Smooth muscle cell (in vitro differentiated cells): ENCODE data around the gene SIGLEC15. TPM values are rescaled to one million over a fixed set of nuclear protein-coding genes. Genes with fewer than 3 reads are reported as not detected.
"Not testable (repeated sequence)": the region's sequence is repeated elsewhere in the genome, so short reads cannot be mapped to it uniquely, and the experiment has no call there.

Source experiments
- DNase-seq: peaks from one replicate; lab custom pipeline; 2025; ENCODE audit not compliant: unreplicated experiment; lab: John Stamatoyannopoulos, UW
- H2AFZ ChIP-seq: fragments of 200-600 bp; sonication (generic); 2 replicates; pipeline ENCODE4 v1.6.0; 2016; ENCODE audit warnings: antibody characterized with exemption, low read depth, mild to moderate bottlenecking
- H3F3A ChIP-seq: fragments of 200-600 bp; sonication (generic); 2 replicates; pipeline ENCODE4 v1.6.0; 2017; ENCODE audit warnings: antibody characterized with exemption, low read depth
- H3K27ac ChIP-seq: fragments of 200-600 bp; sonication (generic); 2 replicates; pipeline ENCODE4 v1.5.1; 2016; ENCODE audit warnings: low read depth, mild to moderate bottlenecking
- H3K27me3 ChIP-seq: fragments of 200-600 bp; sonication (generic); 2 replicates; pipeline ENCODE4 v1.6.1; 2016; ENCODE audit warnings: low read depth, mild to moderate bottlenecking
- H3K36me3 ChIP-seq: fragments of 200-600 bp; sonication (generic); 2 replicates; pipeline ENCODE4 v1.5.1; 2016; ENCODE audit warnings: low read depth
- H3K4me1 ChIP-seq: fragments of 200-600 bp; sonication (generic); 2 replicates; pipeline ENCODE4 v1.5.1; 2016; ENCODE audit warnings: low read depth
- H3K4me2 ChIP-seq: fragments of 200-600 bp; sonication (generic); 2 replicates; pipeline ENCODE4 v1.6.0; 2016; ENCODE audit warnings: mild to moderate bottlenecking
- H3K4me3 ChIP-seq: fragments of 200-600 bp; sonication (generic); 2 replicates; pipeline ENCODE4 v1.5.1; 2016; ENCODE audit warnings: mild to moderate bottlenecking
- H3K79me2 ChIP-seq: fragments of 200-600 bp; sonication (generic); 2 replicates; pipeline ENCODE4 v1.6.0; 2016; ENCODE audit warnings: low read depth, mild to moderate bottlenecking
- H3K9ac ChIP-seq: fragments of 200-600 bp; sonication (generic); 2 replicates; pipeline ENCODE4 v1.6.0; 2016; ENCODE audit warnings: low read depth
- H3K9me3 ChIP-seq: fragments of 200-600 bp; sonication (generic); replicated peaks from 2 replicates; pipeline ENCODE4 v1.5.1; 2016; ENCODE audit warnings: low read depth
- H4K20me1 ChIP-seq: fragments of 200-600 bp; sonication (generic); 2 replicates; pipeline ENCODE4 v1.6.0; 2016; ENCODE audit warnings: low read depth
- WGBS: methylation state at CpG from one replicate; pipeline ENCODE4 v1.1.7; 2016; ENCODE audit warnings: low lambda C conversion rate; 5-methylcytosine and 5-hydroxymethylcytosine counted together
- polyA plus RNA-seq: library from polyadenylated mRNA; unstranded; fragments of >200 nt; fragmentation: Nextera tagmentation; extraction: Ambion mirVana; gene quantifications from 2 replicates; pipeline ENCODE4 v1.2.1, GENCODE V29; 2016
- total RNA-seq: library from RNA; depleted of rRNA; stranded (reverse); fragments of >200 nt; gene quantifications from 2 replicates; pipeline ENCODE4 v1.2.3, GENCODE V29; 2014
- TF ChIP-seq, protein P1 (sequence below): fragments of 200-600 bp; sonication (generic); IDR thresholded peaks from 2 replicates; pipeline ENCODE4 v1.5.1; 2017; ENCODE audit warnings: borderline replicate concordance, mild to moderate bottlenecking, antibody characterized with exemption; ENCODE audit not compliant: insufficient read depth, poor library complexity, severe bottlenecking

Gene SIGLEC15
- total and polyA plus RNA-seq, 2 experiments from 2014 or later, result 0.58 to 1.4 TPM

DNA sequence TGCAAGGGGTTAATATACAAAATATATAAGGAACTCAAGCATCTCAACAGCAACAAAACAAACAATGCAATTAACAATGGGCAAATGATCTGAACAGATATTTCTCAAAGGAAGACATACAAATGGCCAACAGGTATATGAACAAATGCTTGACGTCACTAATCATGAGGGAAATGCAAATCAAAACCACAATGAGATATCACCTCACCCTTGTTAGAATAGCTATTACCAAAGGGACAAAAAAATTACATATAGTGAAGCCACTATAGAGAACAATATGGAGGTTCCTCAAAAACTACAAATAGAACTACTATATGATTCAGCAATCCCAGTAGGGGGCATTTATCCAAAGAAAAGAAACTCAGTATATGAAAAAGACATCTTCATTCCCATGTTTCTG, 3.8 kb upstream of the SIGLEC15 start:
- Histone ChIP-seq H4K20me1 (no peaks in the 10 kb centered on the region), H3K36me3 (no peaks in the 10 kb centered on the region), H3K9me3 (no peaks in the 10 kb centered on the region), H3F3A (no peaks in the 10 kb centered on the region), H2AFZ (no peak overlapping the region), H3K79me2 (no peaks in the 10 kb centered on the region), H3K27ac (no peak overlapping the region), H3K4me2 (no peak overlapping the region), H3K9ac (no peak overlapping the region), H3K4me3 (no peak overlapping the region), H3K27me3 (no peaks in the 10 kb centered on the region), H3K4me1 (no peaks in the 10 kb centered on the region)
- DNase-seq, result no peak
- TF ChIP-seq, protein P1, sequence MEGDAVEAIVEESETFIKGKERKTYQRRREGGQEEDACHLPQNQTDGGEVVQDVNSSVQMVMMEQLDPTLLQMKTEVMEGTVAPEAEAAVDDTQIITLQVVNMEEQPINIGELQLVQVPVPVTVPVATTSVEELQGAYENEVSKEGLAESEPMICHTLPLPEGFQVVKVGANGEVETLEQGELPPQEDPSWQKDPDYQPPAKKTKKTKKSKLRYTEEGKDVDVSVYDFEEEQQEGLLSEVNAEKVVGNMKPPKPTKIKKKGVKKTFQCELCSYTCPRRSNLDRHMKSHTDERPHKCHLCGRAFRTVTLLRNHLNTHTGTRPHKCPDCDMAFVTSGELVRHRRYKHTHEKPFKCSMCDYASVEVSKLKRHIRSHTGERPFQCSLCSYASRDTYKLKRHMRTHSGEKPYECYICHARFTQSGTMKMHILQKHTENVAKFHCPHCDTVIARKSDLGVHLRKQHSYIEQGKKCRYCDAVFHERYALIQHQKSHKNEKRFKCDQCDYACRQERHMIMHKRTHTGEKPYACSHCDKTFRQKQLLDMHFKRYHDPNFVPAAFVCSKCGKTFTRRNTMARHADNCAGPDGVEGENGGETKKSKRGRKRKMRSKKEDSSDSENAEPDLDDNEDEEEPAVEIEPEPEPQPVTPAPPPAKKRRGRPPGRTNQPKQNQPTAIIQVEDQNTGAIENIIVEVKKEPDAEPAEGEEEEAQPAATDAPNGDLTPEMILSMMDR, result no peak
- WGBS, result 96% methylated on average over 1 of the region's 1 CpG

DNA sequence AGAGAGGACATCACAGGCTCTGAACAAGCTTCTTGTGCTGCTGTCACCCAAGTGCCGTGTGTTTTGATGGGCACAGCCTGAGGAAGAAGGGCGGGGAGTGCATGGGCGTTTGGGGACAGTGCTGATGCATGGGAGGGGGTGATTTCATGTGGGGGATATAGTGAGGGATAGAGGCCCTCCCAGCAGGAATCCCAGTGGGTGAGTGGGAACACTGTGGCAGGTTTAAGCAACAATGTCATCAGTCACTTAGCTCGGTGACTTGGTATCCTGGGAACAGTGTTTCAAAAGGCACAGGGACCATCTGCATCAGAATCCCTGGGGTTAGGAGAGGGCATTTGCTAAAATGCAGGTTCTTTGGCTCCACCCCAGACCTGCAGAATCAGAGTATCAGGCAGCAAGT, 609 bp downstream of the SIGLEC15 start:
- H3K4me1 ChIP-seq, result peaks cover 8% of the 10 kb centered on the region
- H3K9me3 ChIP-seq, result no peaks in the 10 kb centered on the region
- TF ChIP-seq, protein P1, result no peak
- no peak overlapping the region for H3K4me3 ChIP-seq
- H3K36me3 ChIP-seq, result no peaks in the 10 kb centered on the region
- WGBS, result 96% methylated on average over 4 of the region's 4 CpGs
- no peak overlapping the region for H3K27ac ChIP-seq
- H3K79me2 ChIP-seq, result no peaks in the 10 kb centered on the region
- no peak overlapping the region for H2AFZ ChIP-seq
- H4K20me1 ChIP-seq, result no peaks in the 10 kb centered on the region
- DNase-seq, result no peak
- no peak overlapping the region for H3K4me2 ChIP-seq
- no peaks in the 10 kb centered on the region for H3K27me3 ChIP-seq
- H3F3A ChIP-seq, result peaks cover 2% of the 10 kb centered on the region
- no peak overlapping the region for H3K9ac ChIP-seq

GRCh38 chr18:45826716-45827115, 1.2 kb downstream of the SIGLEC15 start:
- H3K9ac ChIP-seq, H3K36me3 ChIP-seq, H4K20me1 ChIP-seq, H3K9me3 ChIP-seq, H3K4me1 ChIP-seq, H3F3A ChIP-seq, H3K4me2 ChIP-seq, H3K27ac ChIP-seq, H3K4me3 ChIP-seq, DNase-seq, H3K79me2 ChIP-seq, H3K27me3 ChIP-seq, H2AFZ ChIP-seq: not testable (repeated sequence)
- WGBS, result 93% methylated on average over 4 of the region's 4 CpGs

- WGBS, result 47% methylated on average over 8 of the region's 9 CpGs
- no peak for DNase-seq
- H3K27ac ChIP-seq, result no peak overlapping the region
These were observed 3.7 kb downstream of the SIGLEC15 start for GRCh38 chr18:45828917-45829811.

More at GRCh38 chr18:45828917-45829811, 3.7 kb downstream of the SIGLEC15 start:
- Histone ChIP-seq H3F3A (peaks cover 2% of the 10 kb centered on the region), H3K9me3 (no peaks in the 10 kb centered on the region), H4K20me1 (no peaks in the 10 kb centered on the region), H3K36me3 (no peaks in the 10 kb centered on the region), H3K79me2 (no peaks in the 10 kb centered on the region), H3K9ac (no peak overlapping the region), H3K27me3 (no peaks in the 10 kb centered on the region), H3K4me1 (peaks cover 8% of the 10 kb centered on the region), H3K4me2 (peak overlapping the region; percentile 31), H3K4me3 (no peak overlapping the region), H2AFZ (no peak overlapping the region)
- TF ChIP-seq, protein P1, result no peak
